NCI-H748 treated with DMSO at 0.1 percent for 48 hours (cell line): ENCODE measurements around the gene TBC1D12.

Experiments
- DNase-seq: peaks from one replicate; lab custom pipeline; 2025; lab: John Stamatoyannopoulos, UW

Gene TBC1D12

DNA sequence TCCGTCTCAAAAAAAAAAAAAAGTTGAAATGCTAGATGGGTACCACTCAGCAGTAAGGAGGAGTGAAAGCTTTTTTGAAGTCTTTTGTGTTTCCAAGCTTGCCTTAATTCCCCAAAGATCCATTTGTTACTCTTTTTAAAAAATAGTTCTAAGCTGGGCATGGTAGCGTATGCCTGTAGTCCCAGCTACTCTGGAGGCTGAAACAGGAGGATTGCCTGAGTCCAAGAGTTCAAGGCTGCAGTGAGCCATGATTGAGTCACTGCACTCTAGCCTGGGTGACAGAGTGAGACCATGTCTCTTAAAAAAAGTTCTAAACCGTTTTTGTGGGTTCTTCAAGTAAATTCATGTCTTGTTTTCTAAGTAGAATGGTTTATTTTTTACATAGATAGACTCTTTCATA, 5.3 kb downstream of the TBC1D12 start:
- no peak for DNase-seq

DNA sequence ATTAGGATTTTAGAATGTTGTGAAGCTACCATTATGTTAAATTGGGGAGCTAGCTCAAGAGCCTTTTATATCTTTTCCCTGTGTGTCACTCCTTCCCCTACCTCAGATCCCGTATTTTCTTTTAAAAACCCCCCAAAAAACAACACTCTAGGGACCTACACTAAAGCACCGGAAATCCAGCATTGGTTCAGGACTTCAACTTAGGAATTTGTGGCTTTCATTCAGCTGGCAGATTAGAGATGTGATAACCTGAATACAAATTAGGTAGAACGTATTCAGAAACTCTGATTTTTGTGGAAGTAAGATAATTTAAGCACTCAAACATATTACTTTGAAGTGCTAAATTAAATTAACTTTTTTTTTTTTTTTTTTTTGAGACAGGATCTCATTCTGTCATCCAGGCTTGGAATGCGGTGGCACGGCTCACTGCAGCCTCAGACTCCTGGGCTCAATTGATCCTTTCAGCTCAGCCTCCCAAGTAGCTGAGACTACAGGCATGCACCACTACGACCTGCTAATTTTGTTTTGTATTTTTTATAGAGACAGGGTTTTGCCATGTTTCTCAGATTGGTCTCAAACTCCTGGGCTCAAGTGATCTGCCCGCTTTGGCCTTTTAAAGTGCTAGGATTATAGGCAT, 6.8 kb downstream of the TBC1D12 start:
- DNase-seq = no peak

DNA sequence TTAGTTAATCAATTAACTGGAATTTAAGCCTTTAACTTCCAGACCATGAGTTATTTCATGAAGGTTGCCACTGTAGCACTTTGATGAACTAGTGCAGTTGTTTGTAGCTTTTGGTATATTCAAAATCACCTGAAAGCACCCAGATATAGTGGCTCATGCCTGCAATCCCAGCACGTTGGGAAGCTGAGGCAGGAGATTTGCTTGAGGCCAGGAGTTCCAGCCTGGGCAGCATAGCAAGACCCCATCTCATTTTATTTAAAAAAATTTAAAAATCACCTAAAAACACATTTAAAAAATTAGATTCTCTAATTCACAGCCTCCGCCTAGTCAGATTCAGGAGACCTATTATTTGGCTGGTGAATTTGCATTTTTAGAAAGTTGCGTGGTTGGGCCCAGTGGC, 9.0 kb downstream of the TBC1D12 start:
- no peak for DNase-seq

DNA sequence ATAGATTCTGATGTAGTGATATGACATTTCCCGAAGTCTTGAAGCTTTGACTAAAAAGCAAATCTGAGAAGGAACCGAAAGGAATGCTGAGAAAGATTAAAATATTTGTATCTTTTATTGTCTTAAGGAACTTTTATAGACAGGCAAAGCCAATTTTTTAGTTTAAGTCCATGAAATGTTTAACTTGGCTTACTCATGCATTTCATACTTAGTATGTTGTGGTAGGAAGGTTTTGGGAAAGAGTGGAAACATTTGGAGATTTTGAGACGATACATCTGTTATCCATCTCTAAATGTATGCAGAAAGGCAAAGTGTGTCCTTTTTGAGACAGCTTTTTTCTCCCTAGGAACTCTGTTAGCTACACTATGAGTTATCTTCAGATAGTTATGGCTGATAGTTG, 10.1 kb downstream of the TBC1D12 start:
- no peak for DNase-seq

DNA sequence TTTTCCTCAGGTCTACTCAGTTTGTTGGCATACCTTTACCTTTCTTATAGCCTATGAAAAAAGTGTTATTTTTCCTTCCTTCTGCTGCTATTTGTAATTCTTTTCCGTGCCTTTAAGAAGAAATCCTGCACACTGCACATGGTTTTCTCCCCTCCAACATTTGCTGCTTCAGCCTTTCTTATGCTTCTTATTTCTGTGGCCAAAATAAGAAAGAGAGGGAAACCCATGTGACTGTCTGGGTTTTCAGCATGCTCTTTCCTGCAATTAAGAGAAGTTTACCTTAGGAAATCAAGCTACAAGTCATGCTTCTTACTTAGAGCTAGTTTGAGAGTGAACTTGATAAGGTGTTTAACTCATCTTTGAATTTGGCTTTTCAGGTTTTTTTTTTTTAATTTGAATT, 11.0 kb downstream of the TBC1D12 start:
- no peak for DNase-seq

DNA sequence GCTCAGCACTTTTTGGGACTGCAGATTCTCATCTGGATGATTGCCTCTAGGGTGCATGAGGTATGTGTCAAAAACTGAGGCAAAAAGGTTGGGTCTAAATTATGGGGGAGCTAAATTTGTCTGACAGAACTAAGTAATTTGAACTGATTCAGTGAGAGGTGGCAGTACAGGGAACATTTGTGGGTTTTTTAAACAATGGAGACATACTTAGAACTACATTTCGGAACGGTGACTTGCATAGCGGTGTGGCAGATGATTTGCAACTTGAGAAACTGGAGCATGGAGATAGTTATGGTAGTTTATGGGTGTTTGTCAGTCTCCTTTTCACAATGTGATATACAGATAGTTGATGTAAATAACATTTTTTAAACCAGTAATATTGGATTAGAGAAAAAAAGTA, 14.6 kb downstream of the TBC1D12 start:
- DNase-seq = no peak

DNA sequence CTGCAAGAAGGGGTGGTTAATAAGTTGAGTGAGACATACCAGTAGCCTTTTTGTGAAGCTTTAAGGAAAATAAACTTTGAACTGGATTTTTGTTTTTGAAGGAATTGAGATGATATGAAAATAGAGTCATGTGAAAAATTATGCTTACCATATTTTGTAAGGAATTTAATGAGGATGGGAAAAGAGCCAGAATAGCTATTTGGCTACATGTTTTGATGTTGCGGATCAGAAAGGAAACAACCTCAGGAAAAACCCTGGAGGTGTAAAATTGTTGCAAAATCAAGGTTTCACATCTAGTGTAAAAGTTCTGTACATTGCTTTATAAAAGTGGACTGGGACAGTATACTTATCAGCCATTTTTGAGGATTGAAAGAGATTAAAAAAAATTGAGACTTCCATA, 15.0 kb downstream of the TBC1D12 start:
- no peak for DNase-seq

DNA sequence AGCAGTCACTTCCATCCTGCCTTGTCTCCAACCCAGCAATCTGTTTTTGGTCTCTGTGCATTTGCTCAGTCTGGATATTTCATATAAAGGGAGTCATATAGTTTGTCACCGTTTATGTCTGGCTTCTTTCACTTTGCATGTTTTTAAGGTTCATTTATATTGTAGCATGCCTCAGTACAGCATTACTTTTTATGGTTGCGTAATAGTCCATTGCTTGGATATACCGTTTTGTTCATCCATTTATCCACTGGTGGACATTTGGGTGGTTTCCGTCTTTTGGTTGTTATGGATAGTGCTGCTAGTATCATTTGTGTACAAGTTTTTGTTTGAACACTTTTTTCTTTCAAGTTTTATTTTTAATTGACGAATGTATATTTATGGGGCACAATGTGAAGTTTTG, 18.2 kb downstream of the TBC1D12 start:
- no peak for DNase-seq

DNA sequence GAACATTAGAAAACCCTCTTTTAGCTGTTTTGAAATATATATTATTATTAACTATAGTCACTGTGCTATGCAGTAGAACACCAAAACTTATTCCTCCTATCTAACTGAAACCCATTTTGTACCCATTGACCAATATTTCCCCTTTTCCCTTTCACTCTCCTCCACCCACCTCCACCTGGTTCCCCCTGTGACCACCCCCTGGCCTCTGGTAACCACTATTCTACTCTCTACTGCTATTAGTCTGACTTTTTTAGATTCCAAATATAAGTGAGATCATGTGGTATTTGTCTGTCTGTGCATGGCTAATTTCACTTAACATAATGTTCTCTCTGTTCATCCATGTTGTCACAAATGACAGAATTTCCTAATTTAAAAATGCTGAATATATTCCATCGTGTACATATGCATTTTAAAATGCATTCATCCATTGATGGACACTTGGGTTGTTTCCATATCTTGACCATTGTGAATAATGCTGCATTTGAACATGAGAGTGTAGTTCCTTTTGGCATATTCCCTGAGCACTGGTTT, 18.7 kb downstream of the TBC1D12 start:
- no peak for DNase-seq

DNA sequence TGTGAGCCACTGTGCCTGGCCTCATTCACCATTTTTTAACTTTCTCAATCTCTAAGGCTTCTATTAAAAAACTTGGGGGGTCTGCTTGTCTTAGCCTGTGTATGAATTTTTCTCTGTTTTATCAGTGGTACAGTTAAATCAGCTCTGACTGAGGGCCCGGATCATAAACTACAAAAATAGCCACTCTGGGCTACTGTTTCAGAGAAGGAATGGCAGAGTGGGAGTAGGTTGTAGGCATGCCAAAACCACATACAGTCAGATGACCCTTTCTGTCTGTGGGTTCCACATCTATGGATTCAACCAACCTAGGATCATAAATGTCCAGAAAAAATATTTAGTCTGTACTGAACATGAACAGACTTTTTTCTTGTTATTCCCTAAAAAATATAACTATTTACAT, 21.3 kb downstream of the TBC1D12 start:
- DNase-seq = no peak

DNA sequence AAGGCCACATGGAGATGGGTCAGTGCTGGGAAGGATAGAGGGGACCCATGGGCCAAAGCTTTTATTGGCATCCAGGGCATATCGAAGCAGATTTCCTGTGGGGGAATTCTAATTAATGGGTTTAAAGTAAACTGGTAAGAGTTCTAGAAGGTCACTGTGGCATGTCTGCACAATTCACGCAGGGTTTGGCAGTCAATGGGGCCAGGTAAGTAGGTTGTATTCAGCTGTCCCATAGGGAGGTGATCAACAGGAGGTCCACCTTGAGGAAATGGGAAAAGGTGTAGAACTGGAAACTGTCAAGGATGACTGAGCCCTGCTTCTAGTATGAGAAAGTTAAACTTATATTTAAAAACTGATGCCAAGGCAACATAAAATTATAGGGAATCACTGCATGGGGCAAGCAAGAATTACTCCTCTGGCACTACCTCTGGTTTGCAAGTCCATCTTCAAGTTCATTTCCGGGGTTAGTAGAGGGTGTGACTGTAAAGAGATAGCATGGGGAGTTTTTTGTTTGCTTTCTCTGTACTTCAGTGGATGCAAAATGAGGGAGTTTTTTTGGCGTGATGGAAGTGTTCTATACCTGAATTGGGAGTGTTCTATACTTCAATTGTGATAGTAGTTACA, 22.5 kb downstream of the TBC1D12 start:
- DNase-seq = no peak

DNA sequence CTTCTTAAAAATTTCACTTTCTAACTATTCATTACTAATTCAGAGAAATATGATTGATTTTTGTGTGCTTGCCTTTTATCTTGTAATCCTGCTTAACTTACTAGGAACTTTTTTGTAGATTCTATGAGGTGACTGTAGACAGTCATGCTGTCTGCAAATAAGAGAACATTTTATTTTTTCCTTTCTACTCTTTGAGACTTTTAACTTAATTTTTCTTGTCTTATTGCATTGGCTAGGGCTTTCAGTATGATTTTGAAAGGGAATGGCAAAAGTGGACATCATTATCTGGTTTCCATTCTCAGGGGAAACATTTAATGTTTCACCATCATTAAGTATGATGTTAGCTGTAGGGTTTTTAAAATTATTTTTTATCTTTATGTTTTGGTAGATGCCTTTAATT, 23.6 kb downstream of the TBC1D12 start:
- no peak for DNase-seq

DNA sequence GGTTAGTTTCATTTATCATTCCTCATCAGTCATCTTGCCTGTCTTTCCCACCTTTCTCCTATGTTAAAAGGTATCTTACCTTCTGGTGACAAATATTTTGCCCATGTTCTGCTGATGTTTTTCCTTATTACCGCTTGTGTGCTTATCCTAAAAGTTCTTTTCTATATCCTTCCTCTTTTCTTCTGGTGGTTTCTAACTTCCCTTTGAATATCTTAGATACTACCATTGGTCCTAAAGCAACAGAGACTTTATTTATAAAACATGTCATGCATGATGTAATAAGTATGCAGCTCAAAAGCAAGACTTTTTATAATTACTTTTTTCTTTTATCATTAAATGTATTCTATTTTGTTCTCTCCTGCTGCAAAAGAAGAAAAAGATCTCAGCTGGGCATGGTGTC, 24.8 kb downstream of the TBC1D12 start:
- no peak for DNase-seq

DNA sequence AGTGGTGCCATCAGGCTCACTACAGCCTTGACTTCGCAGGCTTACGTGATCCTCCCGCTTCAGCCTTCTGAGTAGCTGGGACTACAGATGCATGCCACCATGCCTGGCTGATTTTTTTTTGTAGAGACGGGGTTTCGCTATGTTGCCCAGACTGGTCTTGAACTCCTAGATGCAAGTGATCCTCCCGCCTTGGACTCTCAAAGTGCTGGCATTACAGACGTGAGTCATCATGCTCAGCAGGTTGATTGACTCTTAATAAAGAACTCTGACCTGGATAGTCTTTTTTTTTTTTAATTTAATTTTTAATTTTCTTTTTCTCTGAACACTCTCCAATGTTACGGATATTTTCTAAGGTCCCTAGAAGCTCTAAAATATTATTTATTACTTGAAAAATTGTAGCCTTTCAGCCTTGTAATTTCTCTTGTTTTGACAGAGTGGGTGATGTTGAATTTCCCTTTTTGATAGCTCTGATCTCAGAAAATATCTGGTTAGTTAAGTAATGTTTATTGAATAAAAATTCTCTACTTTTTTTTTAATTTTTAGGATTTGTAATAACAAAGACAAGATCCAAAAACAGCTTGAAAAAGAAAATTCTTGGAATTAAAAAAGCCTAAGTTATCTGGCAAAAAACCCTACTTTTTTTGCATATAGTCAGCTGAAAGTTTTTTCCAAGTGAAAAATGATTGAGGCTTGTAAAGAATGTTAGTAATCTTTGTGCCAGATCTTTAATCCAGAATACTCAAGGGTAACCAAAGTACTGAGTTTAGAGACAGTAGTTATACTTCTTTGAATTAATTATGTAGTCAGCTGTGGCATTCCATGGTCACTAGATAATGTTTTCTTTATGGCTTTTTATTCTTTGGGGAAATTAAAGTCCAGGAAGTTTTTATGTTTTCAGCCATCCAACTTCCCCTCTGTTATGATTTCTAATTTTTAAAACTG, 26.7 kb downstream of the TBC1D12 start:
- no peak for DNase-seq

DNA sequence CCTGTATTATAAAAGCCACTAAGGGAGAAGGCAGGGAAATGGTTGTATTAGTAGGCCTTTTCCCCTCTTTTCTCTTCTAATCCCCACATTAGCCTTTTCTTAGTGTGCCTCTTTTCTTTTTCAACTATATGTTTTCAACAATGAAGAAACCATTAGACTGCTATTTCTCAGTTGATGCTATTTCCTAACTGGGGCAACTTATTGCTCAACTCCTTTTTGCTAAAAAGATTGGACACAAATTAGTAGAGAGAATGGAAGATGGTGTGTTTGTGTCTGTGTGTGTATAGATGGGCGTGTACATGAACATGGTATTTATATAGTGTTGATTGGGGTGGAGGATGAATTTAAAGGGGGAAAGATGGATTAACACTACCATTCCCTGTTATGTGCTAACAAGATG, 28.4 kb downstream of the TBC1D12 start:
- DNase-seq = no peak

DNA sequence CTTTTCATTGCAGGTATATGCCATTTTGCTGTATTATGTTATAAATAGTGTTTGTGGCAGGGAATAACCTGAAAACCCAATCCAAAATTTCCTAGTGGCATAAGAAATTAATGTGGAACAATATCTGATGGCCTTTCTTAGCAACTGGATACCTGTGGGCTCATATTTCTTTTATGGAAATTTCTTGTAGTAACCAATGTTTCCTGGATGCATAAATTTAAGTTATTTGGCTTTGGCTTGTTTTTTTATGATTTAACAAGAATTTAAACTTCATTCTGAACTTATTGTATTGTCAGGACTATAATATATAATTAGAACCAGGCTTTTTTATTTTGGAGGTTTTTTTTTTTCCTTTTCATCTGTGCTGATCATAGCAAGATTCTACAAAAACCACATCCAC, 30.1 kb downstream of the TBC1D12 start:
- DNase-seq = no peak

DNA sequence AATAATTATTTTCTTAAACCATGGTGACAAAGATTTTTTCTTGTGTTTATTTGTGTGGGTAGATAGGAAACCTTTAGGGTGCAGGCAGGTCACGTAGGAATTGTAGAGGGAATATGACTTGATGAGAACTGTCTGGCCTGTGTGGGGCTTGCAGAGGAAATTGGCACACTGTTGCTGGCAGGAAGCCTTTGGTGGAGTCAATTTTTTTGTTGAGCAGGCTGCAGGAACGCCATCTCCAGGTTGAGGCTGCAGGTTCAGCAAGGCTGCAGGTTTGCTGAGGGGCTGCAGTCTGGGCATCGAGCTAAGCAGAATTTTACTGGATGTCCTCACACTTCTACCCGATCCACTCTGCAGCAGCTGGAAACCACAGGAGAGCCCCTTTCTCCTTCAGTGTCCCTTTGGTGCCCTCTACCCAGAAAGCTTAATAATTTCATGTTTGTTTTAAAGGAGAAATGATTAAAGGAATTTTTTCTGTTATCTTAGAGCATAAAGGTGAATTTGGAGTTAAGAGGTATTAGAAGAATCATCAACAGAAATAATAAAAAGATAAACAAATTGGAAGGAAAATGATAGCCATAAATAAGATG, 37.0 kb downstream of the TBC1D12 start:
- DNase-seq = no peak

DNA sequence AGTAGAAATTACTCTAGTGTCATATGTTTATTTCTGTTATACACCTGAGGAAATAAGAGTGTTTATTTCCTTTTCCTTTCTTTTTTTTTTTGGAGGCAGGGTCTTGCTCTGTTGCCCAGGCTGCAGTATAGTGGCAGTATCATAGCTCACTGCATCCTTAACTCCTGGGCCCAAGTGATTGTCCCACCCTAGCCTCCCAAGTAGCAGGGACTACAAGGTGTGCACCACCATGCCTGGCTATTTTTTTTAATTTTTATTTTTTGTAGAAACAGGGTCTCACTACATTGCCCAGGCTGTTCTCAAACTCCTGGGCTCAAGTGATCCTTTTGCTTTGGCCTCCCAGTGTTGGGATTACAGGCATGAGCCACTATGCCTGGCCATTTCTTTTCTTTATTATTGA, 37.8 kb downstream of the TBC1D12 start:
- DNase-seq = no peak

DNA sequence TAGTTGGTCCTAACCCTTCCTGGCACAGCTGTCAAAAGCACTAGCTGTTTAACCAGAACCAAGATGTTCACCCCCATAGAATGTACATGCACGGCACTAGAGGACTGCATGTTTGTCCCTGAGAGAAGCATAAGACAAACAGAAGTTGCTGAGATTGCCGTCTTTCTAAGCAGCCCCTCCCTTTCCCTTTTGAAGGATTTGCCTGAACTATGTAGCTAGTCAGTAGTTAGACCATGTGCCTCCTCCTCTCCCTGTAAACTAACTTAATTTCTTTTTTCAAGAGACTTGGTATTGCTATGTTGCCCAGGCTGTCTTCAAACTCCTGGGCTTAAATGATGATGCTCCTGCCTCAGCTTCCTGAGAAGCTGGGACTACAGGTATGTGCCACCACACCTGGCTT, 40.7 kb downstream of the TBC1D12 start:
- no peak for DNase-seq

DNA sequence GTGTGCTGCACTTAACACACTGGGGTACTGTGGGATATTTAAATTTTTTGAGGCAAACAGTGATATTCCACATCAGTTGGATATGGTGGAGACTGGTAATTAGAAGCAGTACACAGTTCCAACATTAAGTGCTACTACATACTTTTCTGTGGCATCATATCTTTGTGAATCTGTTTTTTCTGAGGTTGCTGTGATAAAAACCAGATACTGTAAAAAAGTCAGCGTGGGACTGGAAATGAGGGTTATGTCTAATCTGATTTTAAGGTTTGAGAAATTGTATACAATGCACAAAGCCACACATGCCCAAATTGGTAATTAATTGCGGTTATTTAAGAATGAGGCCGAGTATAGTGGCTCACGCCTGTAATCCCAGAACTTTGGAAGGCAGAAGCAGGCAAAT, 41.2 kb downstream of the TBC1D12 start:
- DNase-seq = no peak

DNA sequence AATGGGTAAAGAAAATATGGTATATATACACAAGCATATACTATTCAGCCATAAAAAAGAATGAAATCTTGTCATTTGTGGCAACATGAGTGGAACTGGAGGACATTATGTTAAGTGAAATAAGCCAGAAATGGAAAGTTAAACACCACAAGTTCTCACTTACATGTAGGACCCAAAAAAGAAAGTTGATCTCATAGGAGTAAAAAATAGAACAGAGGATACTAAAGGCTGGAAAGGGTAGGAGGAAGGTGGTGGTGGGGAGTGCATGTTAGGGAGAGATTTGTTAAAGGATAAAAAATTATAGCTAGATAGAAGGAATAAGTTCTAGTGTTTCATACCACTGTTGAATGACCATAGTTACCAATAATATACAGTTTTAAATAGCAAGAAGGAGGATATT, 48.4 kb downstream of the TBC1D12 start:
- DNase-seq = no peak

DNA sequence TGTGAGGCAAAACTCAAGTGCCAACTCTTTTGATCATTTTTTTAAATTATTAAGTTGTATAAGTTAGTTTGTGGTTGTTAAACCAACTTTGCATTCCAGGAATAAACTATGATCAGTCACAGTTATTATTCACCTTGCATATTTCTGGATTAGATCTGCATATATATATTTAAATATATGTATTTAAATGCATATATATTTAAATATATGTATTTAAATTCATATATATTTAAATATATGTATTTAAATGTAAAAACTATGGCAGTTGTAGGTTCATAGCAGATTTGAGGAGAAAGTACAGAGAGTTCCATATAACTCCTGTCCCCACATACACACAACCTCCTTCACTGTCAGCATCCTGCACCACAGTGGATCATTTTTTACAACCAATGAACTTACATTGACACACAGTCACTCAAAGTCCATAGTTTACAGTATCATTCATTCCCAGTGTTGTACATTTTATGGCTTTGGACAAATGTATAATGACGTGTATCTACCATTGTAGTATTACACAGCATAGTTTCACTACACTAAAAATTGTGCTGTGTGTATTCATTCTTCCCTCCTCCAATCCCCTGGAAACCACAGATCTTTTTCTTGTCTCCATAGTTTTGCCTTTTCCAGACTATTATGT, 49.7 kb downstream of the TBC1D12 start:
- DNase-seq = no peak
